Measurements from ENCODE around the gene CRYGS. TPM values are rescaled to one million over a fixed set of nuclear protein-coding genes. Genes with fewer than 3 reads are reported as not detected.

Gene CRYGS
- total and polyA plus RNA-seq, 11 donors = 0.18 to 2.7 (median 0.76) TPM; not detected in 1

- intact Hi-C loops (cut with DNase I) = loop anchor here in 1 of 10 donors (5.0 kb wide), 1 partner anchor 235 kb away; no protein-coding TSS in a partner anchor
- DNase-seq (no peak), ATAC-seq (peak in 2 of 4 donors; percentile 37 to 41)
- H3K9me3 ChIP-seq = no peaks in the 10 kb centered on the region
- no peaks in the 10 kb centered on the region for H3K36me3 ChIP-seq
- TF ChIP-seq CTCF (IDR thresholded peaks at IDR 0.05) = no peak
- TF ChIP-seq POLR2A (IDR thresholded peaks at IDR 0.05) = no peak
- peak overlapping the region in 3 of 12 donors; percentile 37 to 75 (median 55) for H3K27ac ChIP-seq
- H3K4me3 ChIP-seq = no peak overlapping the region
- 61 to 88% (median 78%) methylated on average over 4 of the region's 4 CpGs for WGBS, 4 donors
- no peaks in the 10 kb centered on the region for H3K27me3 ChIP-seq
- H3K4me1 ChIP-seq = peaks cover 0 to 8% (median 0%) of the 10 kb centered on the region in 12 donors
Measured at GRCh38 chr3:186492385-186492984, 51.7 kb downstream of the CRYGS start.

GRCh38 chr3:186489507-186489906 is 54.7 kb downstream of the CRYGS start:
- Histone ChIP-seq H3K4me3 (no peak overlapping the region), H3K9me3 (no peaks in the 10 kb centered on the region), H3K36me3 (no peaks in the 10 kb centered on the region), H3K27me3 (no peaks in the 10 kb centered on the region), H3K27ac (no peak overlapping the region), H3K4me1 (peaks cover 0 to 4% (median 0%) of the 10 kb centered on the region in 12 donors)
- TF ChIP-seq POLR2A (IDR thresholded peaks at IDR 0.05) = no peak
- 83 to 91% (median 87%) methylated on average over 4 of the region's 4 CpGs for WGBS, 4 donors
- DNase-seq = no peak
- intact Hi-C loops (cut with DNase I) = loop anchor here in 1 of 10 donors (5.0 kb wide), 1 partner anchor 227 kb away; no protein-coding TSS in a partner anchor
- ATAC-seq = no peak

Other genes starting within 250 kb of the CRYGS start
- gene DGKG, start 182.1 kb downstream of the CRYGS start, total RNA-seq = 10 to 100 TPM; 21.6 to 59.3 (median 35.9) TPM
- 10 to 100 TPM in 1 of 2 donors, 1 to 10 TPM in 1; 9.0 to 18.4 TPM for gene DGKG, start 182.1 kb downstream of the CRYGS start, polyA plus RNA-seq
- gene TBCCD1, start 23.0 kb upstream of the CRYGS start, total RNA-seq = 1 to 10 TPM; 6.2 to 9.8 (median 7.6) TPM
- gene TBCCD1, start 23.0 kb upstream of the CRYGS start, polyA plus RNA-seq = 10 to 100 TPM in 1 of 2 donors, 1 to 10 TPM in 1; 2.9 to 10.3 TPM
- gene DNAJB11, start 26.3 kb upstream of the CRYGS start, total RNA-seq = 10 to 100 TPM; 17.3 to 37.7 (median 25.2) TPM
- 100 to 1,000 TPM in 1 of 2 donors, 10 to 100 TPM in 1; 33.7 to 151 TPM for gene DNAJB11, start 26.3 kb upstream of the CRYGS start, polyA plus RNA-seq
- not detected for gene AHSG, start 68.7 kb upstream of the CRYGS start, total RNA-seq
- under 1 TPM in 1 of 2 donors, not detected in 1; 0.06 TPM for gene AHSG, start 68.7 kb upstream of the CRYGS start, polyA plus RNA-seq
- under 1 TPM in 1 of 9 donors, not detected in 8; 0.14 TPM for gene FETUB, start 96.0 kb upstream of the CRYGS start, total RNA-seq
- not detected for gene FETUB, start 96.0 kb upstream of the CRYGS start, polyA plus RNA-seq
- gene HRG, start 121.6 kb upstream of the CRYGS start, total RNA-seq = not detected
- gene HRG, start 121.6 kb upstream of the CRYGS start, polyA plus RNA-seq = under 1 TPM in 1 of 2 donors, not detected in 1; 0.04 TPM
- gene KNG1, start 173.0 kb upstream of the CRYGS start, total RNA-seq = 1 to 10 TPM in 1 of 9 donors, under 1 TPM in 4, not detected in 4; 0.17 to 1.0 (median 0.24) TPM
- gene KNG1, start 173.0 kb upstream of the CRYGS start, polyA plus RNA-seq = under 1 TPM in 1 of 2 donors, not detected in 1; 0.11 TPM
- 100 to 1,000 TPM; 291 to 496 (median 375) TPM for gene EIF4A2, start 239.2 kb upstream of the CRYGS start, total RNA-seq
- 100 to 1,000 TPM; 255 to 330 TPM for gene EIF4A2, start 239.2 kb upstream of the CRYGS start, polyA plus RNA-seq

Measured in heart left ventricle (tissue), 16 donors.